Femur (tissue), 1 donor: ENCODE results near the gene EHD2.
"Not testable (repeated sequence)": the region's sequence is repeated elsewhere in the genome, so short reads cannot be mapped to it uniquely, and the experiment has no call there.

ENCODE experiments used
- DNase-seq: peaks from one replicate; pipeline ENCODE4 v3.0.0-alpha.2; 2017

EHD2 gene

DNA sequence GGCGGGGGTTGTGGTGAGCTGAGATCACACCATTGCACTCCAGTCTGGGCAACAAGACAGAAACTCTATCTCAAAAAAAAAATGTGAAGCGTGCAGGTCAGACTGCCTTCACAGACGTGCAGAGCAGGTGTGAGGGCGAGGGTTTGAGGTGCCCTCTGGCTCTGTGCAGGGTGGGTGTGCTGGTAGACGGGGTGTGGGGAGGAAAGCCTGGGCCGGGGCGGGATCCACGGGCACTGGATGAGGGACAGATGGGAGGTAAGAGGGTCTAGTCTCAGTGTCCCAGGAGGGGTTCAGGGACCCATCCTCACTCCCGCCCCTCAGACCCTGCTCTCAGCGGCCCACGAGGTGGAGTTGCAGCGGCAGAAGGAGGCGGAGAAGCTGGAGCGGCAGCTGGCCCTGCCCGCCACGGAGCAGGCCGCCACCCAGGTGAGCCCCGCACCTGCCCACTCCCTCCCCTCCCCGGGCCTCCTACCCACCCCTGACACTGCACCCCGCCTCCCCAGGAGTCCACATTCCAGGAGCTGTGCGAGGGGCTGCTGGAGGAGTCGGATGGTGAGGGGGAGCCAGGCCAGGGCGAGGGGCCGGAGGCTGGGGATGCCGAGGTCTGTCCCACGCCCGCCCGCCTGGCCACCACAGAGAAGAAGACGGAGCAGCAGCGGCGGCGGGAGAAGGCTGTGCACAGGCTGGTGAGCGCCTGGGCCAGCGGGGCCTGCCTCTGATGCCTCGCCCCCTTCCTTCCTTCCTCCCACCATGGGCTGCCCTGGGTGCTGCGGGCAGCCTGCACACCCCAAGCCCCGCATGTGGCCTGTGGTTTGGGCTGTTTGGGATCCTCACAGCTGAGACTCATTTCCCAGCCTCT lies 41.2 kb downstream of the EHD2 start:
- DNase-seq: no peak

DNA sequence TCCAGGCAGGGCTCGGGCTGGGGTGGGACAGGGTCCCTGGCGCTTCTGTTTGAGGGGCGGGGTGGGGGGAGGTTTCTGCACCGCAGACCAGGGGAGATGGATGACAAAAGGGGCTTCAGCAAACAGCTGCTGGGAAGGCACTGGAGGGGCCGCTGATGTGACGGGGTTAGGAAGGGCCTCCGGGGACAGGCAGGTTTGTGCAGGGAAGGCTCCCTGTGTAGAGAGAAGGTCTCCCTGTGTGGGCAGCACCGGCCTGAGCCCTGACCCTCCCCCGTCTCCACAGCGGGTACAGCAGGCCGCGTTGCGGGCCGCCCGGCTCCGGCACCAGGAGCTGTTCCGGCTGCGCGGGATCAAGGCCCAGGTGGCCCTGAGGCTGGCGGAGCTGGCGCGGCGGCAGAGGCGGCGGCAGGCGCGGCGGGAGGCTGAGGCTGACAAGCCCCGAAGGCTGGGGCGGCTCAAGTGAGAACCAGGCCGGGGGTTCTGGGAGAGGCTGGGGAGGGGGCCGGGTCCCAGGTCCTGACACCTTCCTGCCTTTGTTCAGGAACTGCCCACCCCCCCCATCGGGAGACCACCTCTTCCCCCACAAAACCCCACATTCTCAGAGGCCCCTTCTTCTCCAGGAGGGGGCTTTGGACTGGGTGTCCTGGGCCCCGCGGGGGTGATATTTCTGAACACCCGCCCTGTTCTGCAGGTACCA lies 42.0 kb downstream of the EHD2 start:
- no peak for DNase-seq

DNA sequence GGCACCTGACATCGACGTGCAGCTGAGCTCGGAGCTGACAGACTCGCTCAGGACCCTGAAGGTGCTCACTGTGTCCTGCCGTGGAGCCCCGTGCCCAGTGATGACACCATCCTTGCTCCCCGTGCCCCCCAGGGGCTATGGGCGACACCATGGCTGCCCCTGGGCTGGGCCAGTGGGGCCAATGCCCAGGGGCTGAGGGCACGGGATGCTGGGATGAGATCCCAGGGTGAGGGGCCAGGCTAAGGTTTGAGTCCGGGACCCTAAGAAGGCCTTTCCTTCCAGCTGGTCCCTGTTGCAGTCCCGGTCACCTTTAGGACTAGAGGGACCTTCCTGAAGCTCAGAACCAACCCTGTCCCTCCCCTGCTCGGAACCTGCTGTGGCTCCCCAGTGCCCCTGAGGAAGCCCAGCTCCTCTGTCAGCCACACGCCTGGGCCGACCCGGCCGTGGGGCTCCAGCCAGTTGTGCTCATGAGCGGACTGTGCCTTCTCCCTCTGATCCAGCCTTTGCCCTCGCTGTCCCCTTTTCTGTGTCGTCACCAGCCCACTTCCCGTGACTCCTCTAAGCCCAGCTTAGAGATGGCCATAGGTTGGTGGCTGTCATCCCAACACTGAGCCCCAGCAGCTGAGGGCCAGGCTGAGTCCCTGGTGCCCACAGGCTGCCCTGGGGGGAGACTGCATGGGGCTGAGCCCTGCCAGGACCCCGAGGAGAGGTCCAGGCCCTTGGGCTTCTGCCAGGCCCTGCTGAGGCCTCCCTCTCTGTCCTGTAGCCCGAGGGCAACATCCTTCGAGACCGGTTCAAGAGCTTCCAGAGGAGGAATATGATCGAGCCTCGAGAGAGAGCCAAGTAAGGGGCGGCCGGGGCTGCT lies 42.8 kb downstream of the EHD2 start:
- DNase-seq: no peak

DNA sequence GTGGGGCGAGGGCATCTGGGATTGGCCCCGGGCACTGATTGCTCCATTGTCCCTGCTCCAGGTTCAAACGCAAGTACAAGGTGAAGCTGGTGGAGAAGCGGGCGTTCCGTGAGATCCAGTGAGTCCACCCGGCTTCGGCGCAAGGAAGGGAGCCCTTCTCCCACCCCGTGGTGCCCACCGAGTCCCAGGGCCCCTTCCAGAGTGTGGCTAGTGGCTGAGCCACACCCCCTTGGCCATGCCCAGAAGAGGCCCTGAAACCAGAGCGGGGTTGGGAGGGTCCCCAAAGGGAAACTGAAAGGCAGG lies 43.4 kb downstream of the EHD2 start:
- DNase-seq: no peak

DNA sequence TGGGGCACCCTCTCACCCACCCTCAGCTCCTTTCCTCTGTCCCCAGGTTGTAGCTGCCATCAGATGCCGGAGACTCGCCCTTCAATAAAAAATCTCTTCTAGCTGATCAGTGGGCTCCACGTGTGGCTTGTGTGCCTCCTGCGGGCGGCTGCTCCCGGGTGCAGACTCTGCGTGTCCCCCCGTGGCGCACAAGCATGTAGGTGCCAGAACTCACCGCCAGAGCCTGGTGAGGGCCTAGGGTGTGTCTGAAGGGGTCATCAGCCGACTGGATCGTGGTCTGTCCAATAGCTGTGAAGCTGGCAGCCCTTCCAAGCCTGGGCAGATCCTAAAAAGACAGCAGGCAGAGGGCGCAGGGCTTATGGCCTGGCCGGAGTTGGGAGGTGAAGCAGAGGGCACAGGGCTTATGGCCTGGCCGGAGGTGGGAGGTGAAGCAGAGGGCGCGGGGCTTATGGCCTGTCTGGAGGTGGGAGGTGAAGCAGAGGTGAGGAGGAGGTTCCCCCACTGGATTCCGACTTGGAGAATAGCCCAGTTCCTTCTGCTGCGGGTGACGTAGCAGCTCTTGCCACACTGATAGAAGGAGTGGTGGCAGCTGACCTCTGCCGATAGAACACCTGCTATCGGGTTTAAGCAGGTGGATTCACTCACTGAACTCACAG lies 43.9 kb downstream of the EHD2 start:
- DNase-seq: no peak

DNA sequence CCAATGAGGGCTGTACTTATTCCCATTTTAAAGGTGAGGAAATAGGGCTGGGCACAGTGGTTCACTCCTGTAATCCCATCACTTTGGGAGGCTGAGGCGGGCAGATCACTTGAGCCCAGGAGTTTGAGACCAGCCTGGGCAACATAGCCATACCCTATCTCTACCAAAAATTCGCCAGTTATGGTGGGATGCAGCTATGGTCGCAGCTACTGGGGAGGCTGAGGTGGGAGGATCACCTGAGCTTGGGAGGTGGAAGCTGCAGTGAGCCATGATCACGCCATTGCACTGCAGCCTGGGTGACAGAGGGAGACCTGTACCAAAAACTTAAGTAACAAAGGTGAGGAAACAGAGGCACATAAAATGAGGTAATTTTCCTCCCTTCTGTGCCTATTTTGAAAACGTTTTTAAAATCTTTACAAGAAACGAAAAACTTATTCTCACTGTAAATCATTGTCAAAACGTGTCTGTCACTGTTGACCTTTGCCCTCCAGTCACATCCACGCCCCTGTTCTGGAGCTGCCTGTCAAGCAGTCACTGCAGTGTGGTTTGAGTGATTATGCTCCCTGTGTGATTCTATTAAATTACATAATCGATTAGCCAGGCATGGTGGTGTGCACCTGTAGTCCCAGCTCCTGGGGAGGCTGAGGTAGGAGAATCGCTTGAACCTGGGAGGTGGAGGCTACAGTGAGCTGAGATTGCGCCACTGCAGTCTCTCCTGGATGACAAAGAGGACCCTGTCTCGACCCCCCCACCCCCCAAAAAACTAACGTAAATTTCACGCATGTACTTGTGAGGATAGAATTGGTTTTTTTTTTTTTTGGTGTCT lies 44.6 kb downstream of the EHD2 start:
- no peak for DNase-seq

DNA sequence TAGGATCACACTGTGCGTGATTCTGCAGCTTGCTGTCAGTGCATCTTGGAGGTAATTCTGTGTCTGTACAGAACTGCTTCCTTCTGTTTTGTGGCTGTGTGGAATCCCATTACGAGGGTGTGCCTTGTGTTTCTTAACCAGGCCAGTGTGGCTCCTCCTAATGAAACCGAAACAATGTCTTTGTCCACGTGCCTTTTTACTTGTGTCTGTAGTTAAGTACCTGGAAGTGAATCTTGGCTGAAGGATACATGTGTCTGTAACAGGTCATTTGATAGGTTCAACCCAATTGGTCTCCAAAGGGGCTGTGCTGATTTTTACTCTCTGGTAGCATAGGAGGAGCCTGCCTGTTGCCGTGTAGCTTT lies 45.2 kb downstream of the EHD2 start:
- DNase-seq: no peak

DNA sequence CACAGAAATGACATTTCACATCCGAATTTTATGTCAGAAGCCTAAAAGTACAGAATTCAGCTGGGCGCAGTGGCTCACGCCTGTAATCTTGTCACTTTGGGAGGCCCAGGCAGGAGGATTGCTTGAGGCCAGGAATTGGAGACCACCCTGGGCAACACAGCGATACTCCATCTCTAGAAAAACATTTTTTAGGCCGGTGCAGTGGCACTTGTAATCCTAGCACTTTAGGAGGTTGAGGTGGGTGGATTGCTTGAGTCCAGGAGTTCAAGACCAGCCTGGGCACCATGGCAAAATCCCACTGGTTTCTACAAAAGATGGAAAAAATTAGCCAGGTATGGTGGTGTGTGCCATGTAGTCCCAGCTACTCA lies 47.4 kb downstream of the EHD2 start:
- DNase-seq: no peak

DNA sequence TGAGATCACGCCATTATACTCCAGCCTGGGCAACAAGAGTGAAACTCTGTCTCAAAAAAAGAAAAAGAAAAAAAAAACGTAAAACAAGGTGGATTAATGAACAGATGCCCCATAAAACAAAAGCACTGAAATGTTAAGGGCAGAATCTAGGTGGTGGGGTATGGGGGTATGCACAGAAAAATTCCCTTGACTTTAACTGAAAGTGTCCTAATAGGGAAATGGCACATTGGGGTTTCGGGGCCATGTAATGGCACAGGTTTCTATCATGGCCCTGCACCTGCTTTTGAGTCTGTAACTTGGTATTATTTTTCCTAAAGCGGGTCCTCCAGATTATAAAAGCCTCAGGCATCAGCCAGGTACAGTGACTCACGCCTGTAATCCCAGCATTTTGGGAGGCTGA lies 48.3 kb downstream of the EHD2 start:
- DNase-seq: no peak

DNA sequence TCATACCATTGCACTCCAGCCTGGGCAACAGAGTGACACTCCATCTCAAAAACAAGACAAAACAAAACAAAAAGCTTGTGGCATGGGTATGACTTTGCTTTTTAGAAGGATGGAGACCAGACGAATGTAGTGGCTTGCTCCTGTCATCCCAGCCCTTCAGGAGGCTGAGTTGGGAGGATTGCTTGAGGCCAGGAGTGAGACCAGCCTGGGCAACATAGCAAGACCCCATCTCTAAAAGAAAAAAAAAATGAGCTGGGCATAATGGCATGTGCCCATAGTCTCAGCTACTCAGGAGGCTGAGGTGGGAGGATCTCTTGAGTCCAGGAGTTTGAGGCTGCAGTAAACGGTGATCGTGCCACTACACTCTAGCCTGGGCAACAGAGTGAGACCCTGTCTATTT lies 48.9 kb downstream of the EHD2 start:
- DNase-seq: no peak

DNA sequence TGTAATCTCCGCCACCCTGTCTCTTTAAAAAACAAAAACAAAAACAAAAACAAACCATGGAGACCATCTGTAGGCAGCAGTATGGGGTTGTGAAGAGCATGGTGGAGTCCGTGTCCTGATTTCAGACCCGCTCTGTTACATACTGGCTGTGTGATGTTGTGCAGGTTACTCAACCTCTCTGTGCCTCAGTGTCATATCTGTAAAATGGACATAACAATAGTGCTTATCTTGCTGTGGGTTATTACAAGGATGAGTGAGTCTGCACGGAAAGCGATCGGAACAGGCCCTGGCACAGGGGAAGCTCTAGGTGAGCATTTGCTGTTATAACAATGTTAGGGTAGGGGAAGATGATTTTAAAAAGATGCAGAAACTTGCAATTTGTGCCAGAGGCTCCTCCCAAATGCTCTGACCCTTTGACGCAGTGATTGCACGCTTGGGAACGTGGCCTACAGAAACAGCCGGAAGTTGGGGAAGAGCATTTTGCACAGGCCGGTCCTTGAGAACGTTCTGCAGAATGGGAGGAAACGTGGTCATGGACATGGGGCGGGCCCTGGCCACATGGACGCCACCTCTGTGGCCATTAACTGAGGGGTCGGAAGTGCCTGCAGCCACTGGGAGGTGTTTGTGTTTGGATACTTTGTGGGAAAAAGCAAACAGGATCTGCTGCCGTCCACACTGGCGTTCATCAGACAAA lies 49.5 kb downstream of the EHD2 start:
- no peak for DNase-seq

DNA sequence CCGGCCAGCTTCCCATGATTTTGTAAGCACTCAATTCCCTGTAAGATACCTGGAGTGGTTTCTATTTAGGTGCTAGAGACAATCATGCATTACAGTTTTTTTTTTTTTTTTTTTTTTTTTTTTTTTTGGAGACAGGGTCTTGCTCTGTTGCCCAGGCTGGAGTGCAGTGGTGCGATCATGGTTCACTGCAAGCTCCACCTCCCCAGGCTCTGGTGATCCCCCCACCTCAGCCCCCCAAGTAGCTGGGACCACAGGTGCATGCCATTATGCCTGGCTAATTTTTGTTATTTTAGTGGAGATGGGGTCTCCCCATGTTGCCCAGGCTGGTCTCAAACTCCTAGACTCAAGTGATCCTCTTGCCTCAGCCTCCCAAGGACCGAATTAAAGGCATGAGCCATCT lies 51.5 kb downstream of the EHD2 start:
- DNase-seq: not testable (repeated sequence)

DNA sequence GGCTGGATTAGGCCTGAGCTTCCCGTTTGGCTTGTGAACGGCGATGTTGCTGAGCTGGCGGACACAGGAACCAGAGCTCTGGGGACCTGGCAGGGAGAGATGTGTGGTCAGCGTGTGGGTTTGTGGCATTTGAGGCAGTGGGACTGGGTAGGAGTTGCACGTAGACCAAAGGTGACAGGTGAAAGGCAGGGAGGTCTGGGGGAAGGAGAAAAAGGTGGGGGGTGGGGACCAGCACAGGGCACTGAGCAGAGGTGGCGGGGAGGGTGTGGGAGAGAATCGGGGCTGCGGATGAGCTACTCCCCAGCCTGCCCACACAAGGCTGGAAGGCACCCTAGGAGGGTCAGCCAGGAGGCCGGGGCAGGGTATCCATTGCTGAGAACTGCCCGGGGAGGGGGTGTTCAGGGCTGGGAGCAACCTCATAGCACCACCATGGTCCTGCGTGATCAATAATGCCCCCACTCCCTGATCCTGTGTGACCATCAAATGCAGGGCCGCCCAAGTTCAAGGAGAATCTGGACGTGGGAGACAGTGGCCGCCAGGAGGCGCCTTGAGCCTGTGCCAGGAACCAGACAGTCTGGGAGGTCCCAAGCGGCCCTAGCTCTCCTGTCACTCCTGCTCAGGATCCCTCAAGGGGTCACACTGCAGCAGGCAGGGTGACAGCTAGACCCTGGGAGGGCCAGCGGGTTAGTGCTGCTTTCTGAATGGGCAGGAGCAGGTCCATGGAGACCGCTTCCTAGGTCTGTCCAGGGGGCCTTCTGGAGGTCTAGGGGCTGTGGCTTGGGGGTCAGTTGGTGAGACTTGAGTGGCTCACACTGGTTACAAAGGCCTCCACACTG lies 52.5 kb downstream of the EHD2 start:
- DNase-seq: peak; percentile 72

DNA sequence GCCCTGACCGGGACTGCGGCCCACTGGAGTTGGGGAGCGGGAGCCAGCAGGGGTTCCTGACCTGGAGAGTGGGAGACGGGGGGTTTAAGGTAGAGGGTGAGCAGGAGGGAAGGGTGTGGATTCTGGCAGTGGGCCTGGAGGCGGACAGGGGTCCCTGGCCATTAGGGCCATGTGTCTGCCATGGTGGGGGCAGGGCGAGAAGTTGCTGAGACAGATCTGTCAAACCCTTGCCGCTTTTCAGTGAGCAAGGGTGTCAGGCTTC lies 53.1 kb downstream of the EHD2 start:
- DNase-seq: no peak

DNA sequence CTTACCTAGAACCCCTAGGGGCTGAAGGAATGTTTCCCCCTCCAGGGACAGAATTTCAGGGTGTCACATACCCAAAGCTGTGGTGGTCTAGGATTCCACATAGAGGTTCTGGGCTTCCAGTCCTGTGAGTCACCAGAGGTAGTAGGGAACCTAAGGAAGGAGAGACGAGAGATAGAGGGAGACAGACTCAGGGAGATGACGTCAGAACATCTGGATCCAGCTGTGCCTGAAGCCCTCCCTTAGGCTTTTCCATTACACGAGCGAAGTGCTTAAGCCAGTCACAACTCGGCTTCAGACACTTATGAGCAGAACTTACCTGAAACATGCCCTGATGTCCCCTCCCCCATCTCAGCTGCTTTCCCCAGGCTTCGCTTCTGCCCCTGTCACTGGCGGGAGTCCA lies 53.4 kb downstream of the EHD2 start:
- no peak for DNase-seq

DNA sequence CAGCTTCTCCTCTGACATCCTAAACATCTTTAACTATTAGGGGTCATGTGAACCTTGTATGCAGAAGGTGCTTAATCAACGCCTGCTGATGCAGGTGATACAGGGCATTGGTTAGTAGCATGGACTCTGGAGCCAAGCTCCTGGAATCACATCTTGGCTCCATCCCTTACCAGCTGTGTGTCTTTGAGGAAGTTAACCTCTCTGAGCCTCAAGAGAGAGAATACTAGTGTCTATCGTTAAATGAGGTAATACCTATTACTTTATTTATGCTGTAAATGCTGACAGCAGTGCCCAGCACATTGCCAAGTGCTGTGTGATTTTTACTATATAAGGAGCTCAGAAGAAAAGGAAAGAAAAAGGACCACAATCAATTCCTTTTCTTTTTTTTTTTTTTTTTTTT lies 54.1 kb downstream of the EHD2 start:
- no peak for DNase-seq

DNA sequence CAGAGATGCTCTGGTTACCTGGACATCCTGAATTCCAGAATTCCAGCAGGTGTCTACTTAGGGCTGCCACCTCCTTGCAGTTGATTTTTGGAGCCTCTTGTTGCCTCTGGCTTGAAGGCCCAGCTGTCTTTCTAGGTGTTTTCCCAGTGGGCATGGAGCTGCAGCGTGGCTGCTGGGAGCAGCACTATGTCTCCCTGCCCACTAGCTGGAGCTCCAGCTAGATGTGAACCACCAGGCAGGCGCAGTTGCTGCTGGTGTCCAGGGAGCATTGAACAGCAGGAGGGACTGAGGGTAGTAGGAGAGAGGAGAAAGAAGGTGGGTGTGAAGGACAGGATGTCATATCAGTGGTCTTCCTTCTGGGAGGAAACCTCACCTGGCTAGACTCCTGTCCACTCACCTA lies 55.4 kb downstream of the EHD2 start:
- no peak for DNase-seq

DNA sequence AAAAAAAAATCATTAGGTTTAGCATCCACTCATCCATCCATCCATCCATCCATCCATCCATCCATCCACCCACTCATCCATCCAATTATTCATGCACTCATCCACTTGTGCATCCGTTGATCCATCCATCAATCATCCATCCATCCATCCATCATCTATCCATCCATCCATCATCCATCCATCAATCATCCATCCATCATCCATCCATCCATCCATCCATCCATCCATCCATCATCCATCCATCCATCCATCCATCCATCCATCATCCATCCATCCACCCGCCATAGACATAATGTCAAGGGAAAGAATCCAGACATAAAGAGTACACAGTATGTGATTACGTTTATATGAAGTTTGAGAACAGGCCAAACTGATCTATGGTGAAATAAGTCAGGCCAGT lies 56.3 kb downstream of the EHD2 start:
- no peak for DNase-seq

DNA sequence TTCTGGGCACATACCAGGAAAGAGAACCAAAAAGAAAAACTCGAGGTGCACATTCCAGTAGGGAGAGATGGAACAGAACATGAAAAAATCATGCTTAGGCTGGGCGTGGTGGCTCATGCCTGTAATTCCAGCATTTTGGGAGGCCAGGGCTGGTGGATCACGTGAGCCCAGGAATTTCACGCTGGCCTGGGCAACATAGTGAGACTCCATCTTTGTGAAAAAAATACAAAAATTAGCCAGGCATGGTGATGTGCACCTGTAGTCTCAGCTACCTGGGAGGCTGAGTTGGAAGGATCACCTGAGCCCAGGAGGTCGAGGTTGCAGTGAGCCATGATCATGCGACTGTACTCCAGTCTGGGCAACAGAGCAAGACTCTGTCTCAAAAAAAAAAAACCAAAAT lies 58.1 kb downstream of the EHD2 start:
- not testable (repeated sequence) for DNase-seq

DNA sequence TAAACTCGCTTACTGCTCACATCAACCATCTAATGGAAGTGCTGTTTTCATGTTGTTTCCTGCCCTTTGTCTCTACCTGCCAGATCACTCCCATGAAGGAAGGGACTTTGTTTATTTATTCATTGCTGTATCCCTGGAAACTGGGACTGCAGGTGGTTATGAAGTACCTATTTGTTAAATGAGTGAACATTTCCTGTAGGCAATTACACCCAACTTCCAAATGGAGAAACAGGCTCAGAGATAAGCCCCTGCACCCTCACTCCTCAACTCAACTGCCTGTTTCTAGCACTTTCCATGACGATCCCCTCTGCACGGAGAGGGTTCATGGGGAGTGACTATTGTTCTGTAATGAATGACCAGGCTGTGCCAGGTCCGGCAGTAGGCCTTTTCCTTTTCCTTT lies 63.3 kb downstream of the EHD2 start:
- no peak for DNase-seq
